Globus pallidus (tissue), 1 donor: Measurements from ENCODE around the gene POTEI.
"Not testable (repeated sequence)": the region's sequence is repeated elsewhere in the genome, so short reads cannot be mapped to it uniquely, and the experiment has no call there.

Experiments used
- DNase-seq: peaks from one replicate; pipeline ENCODE4 v3.0.0-alpha.2; 2015; ENCODE audit warnings: low spot score

Gene POTEI

GRCh38 chr2:130509228-130509627 is at the start of gene POTEI:
Gene POTEI, minus strand, starts transcription at chr2:130509328. Its CDS starts 93 bp downstream, at chr2:130509235.
- not testable (repeated sequence) for DNase-seq

GRCh38 chr2:130556441-130556840 is 47.3 kb upstream of the POTEI start:
- not testable (repeated sequence) for DNase-seq

GRCh38 chr2:130554178-130554577 is 45.0 kb upstream of the POTEI start:
- not testable (repeated sequence) for DNase-seq

GRCh38 chr2:130549475-130549874 is 40.3 kb upstream of the POTEI start:
- DNase-seq, result not testable (repeated sequence)

GRCh38 chr2:130548418-130548817 is 39.3 kb upstream of the POTEI start:
- DNase-seq, result not testable (repeated sequence)

GRCh38 chr2:130544978-130545377 is 35.9 kb upstream of the POTEI start:
- DNase-seq, result not testable (repeated sequence)

- DNase-seq, result not testable (repeated sequence)
Observed at GRCh38 chr2:130543785-130544528, 34.8 kb upstream of the POTEI start.

GRCh38 chr2:130542789-130543188 is 33.7 kb upstream of the POTEI start:
- not testable (repeated sequence) for DNase-seq

GRCh38 chr2:130538271-130538670 is 29.1 kb upstream of the POTEI start:
- not testable (repeated sequence) for DNase-seq

- DNase-seq, result not testable (repeated sequence)
Observed at GRCh38 chr2:130536654-130537053, 27.5 kb upstream of the POTEI start.

- DNase-seq, result not testable (repeated sequence)
Observed at GRCh38 chr2:130531672-130532071, 22.5 kb upstream of the POTEI start.

GRCh38 chr2:130531225-130531624 is 22.1 kb upstream of the POTEI start:
- not testable (repeated sequence) for DNase-seq

GRCh38 chr2:130530212-130530611 is 21.1 kb upstream of the POTEI start:
- DNase-seq, result not testable (repeated sequence)

GRCh38 chr2:130529545-130529944 is 20.4 kb upstream of the POTEI start:
- DNase-seq, result not testable (repeated sequence)

- not testable (repeated sequence) for DNase-seq
Observed at GRCh38 chr2:130527365-130527967, 18.3 kb upstream of the POTEI start.

- not testable (repeated sequence) for DNase-seq
Observed at GRCh38 chr2:130522390-130522789, 13.3 kb upstream of the POTEI start.

- DNase-seq, result not testable (repeated sequence)
Observed at GRCh38 chr2:130520992-130521391, 11.9 kb upstream of the POTEI start, which contains the start of gene CFC1B. Gene CFC1B, plus strand, starts transcription at chr2:130521222. Its CDS starts 263 bp downstream, at chr2:130521485.

GRCh38 chr2:130518516-130519106 is 9.5 kb upstream of the POTEI start:
- not testable (repeated sequence) for DNase-seq

- not testable (repeated sequence) for DNase-seq
Observed at GRCh38 chr2:130511747-130512451, 2.8 kb upstream of the POTEI start.

GRCh38 chr2:130510807-130511746 is 1.9 kb upstream of the POTEI start:
- DNase-seq, result not testable (repeated sequence)

- not testable (repeated sequence) for DNase-seq
Observed at GRCh38 chr2:130491073-130491472, 18.1 kb downstream of the POTEI start.
